GM18498 (cell line): ENCODE results near the gene AGBL4.

Source experiments
- ATAC-seq: cut with Tn5 transposase; IDR thresholded peaks from one replicate; pipeline ENCODE4 v1.9.1; 2021; ENCODE audit warnings: mild to moderate bottlenecking, moderate library complexity; ENCODE audit not compliant: unreplicated experiment

The AGBL4 gene

GRCh38 chr1:48784301-48784700 lies 1239.5 kb downstream of the AGBL4 start:
- ATAC-seq: no peak

GRCh38 chr1:48777219-48777895 lies 1246.4 kb downstream of the AGBL4 start:
- ATAC-seq: no peak

- ATAC-seq: no peak
These were observed 1247.1 kb downstream of the AGBL4 start, which contains the start of gene BEND5 for GRCh38 chr1:48776393-48777218. TSS of gene BEND5 (minus strand) at chr1:48776891. CDS start at chr1:48776831, 60 bp downstream.

GRCh38 chr1:48775831-48776392 lies 1247.8 kb downstream of the AGBL4 start:
- no peak for ATAC-seq

- peak; percentile 66 for ATAC-seq
These were observed 1250.6 kb downstream of the AGBL4 start for GRCh38 chr1:48773133-48773532.

GRCh38 chr1:48772211-48772610 lies 1251.5 kb downstream of the AGBL4 start:
- no peak for ATAC-seq

- no peak for ATAC-seq
These were observed 1252.2 kb downstream of the AGBL4 start for GRCh38 chr1:48771561-48771960.

GRCh38 chr1:48767975-48768510 lies 1255.7 kb downstream of the AGBL4 start:
- ATAC-seq: no peak

GRCh38 chr1:48765335-48765734 lies 1258.4 kb downstream of the AGBL4 start:
- ATAC-seq: no peak

- no peak for ATAC-seq
These were observed 1261.8 kb downstream of the AGBL4 start for GRCh38 chr1:48761986-48762385.

- ATAC-seq: no peak
These were observed 1262.3 kb downstream of the AGBL4 start for GRCh38 chr1:48761411-48761810.

- no peak for ATAC-seq
These were observed 1262.9 kb downstream of the AGBL4 start for GRCh38 chr1:48760857-48761256.

GRCh38 chr1:48758976-48759375 lies 1264.8 kb downstream of the AGBL4 start:
- no peak for ATAC-seq

- ATAC-seq: no peak
These were observed 1266.4 kb downstream of the AGBL4 start for GRCh38 chr1:48757363-48757762.

- ATAC-seq: no peak
These were observed 1267.0 kb downstream of the AGBL4 start for GRCh38 chr1:48756683-48757316.

GRCh38 chr1:48753293-48753692 lies 1270.5 kb downstream of the AGBL4 start:
- no peak for ATAC-seq

- peak; percentile 88 for ATAC-seq
These were observed 1273.6 kb downstream of the AGBL4 start for GRCh38 chr1:48750109-48750508.

GRCh38 chr1:48749068-48749467 lies 1274.7 kb downstream of the AGBL4 start:
- ATAC-seq: no peak

GRCh38 chr1:48746906-48747305 lies 1276.8 kb downstream of the AGBL4 start:
- no peak for ATAC-seq

- no peak for ATAC-seq
These were observed 1279.7 kb downstream of the AGBL4 start for GRCh38 chr1:48744032-48744431.

GRCh38 chr1:48743480-48743879 lies 1280.3 kb downstream of the AGBL4 start:
- no peak for ATAC-seq
